Right kidney (tissue), 9 donors: ENCODE data around the gene VAMP4.

Experiments
- DNase-seq: peaks from one replicate; pipeline ENCODE4 v3.0.0-alpha.2; 2016
- long read RNA-seq, 8 donors: transcript quantifications; one replicate each; lab custom pipeline, GENCODE V29; 2026

VAMP4 gene
- long read RNA-seq, donor 1, full-length matches to known transcripts, result 5 of 5 reads
- long read RNA-seq, donor 1, partial matches to known transcripts, result 0 of 5 reads
- long read RNA-seq, donor 1, other reads (novel, unspliced or antisense), result 0 of 5 reads
- long read RNA-seq, donor 2, full-length matches to known transcripts, result 4 of 4 reads
- long read RNA-seq, donor 2, partial matches to known transcripts, result 0 of 4 reads
- long read RNA-seq, donor 2, other reads (novel, unspliced or antisense), result 0 of 4 reads
- long read RNA-seq, donor 3, full-length matches to known transcripts, result 3 of 3 reads
- long read RNA-seq, donor 3, partial matches to known transcripts, result 0 of 3 reads
- long read RNA-seq, donor 3, other reads (novel, unspliced or antisense), result 0 of 3 reads
- long read RNA-seq, donor 4, full-length matches to known transcripts, result 1 of 1 reads
- long read RNA-seq, donor 4, partial matches to known transcripts, result 0 of 1 reads
- long read RNA-seq, donor 4, other reads (novel, unspliced or antisense), result 0 of 1 reads
- long read RNA-seq, donor 5, full-length matches to known transcripts, result 3 of 3 reads
- long read RNA-seq, donor 5, partial matches to known transcripts, result 0 of 3 reads
- long read RNA-seq, donor 5, other reads (novel, unspliced or antisense), result 0 of 3 reads
- long read RNA-seq, donor 6, full-length matches to known transcripts, result 1 of 1 reads
- long read RNA-seq, donor 6, partial matches to known transcripts, result 0 of 1 reads
- long read RNA-seq, donor 6, other reads (novel, unspliced or antisense), result 0 of 1 reads
- long read RNA-seq, donor 7, full-length matches to known transcripts, result 3 of 3 reads
- long read RNA-seq, donor 7, partial matches to known transcripts, result 0 of 3 reads
- long read RNA-seq, donor 7, other reads (novel, unspliced or antisense), result 0 of 3 reads
- long read RNA-seq, donor 8, full-length matches to known transcripts, result 2 of 2 reads
- long read RNA-seq, donor 8, partial matches to known transcripts, result 0 of 2 reads
- long read RNA-seq, donor 8, other reads (novel, unspliced or antisense), result 0 of 2 reads

- DNase-seq, result peak; percentile 96
Observed at GRCh38 chr1:171741872-171742576, at the start of gene VAMP4. TSS of gene VAMP4 (minus strand) at chr1:171742065. CDS start at chr1:171738414, 3,651 bp downstream.

- no peak for DNase-seq
Observed at GRCh38 chr1:171790318-171790717, 48.5 kb upstream of the VAMP4 start.

- no peak for DNase-seq
Observed at GRCh38 chr1:171788696-171789095, 46.8 kb upstream of the VAMP4 start.

- DNase-seq, result no peak
Observed at GRCh38 chr1:171787686-171788480, 46.0 kb upstream of the VAMP4 start.

GRCh38 chr1:171786534-171786933 lies 44.7 kb upstream of the VAMP4 start:
- no peak for DNase-seq

- no peak for DNase-seq
Observed at GRCh38 chr1:171785766-171786165, 43.9 kb upstream of the VAMP4 start.

GRCh38 chr1:171784784-171785183 lies 42.9 kb upstream of the VAMP4 start:
- no peak for DNase-seq

GRCh38 chr1:171783816-171784530 lies 42.1 kb upstream of the VAMP4 start:
- DNase-seq, result no peak

- peak; percentile 94 for DNase-seq
Observed at GRCh38 chr1:171781176-171781875, 39.5 kb upstream of the VAMP4 start, which contains the start of gene METTL13. TSS of gene METTL13 (plus strand) at chr1:171781660. CDS start at chr1:171781968, 308 bp downstream.

GRCh38 chr1:171780583-171781175 lies 38.8 kb upstream of the VAMP4 start:
- no peak for DNase-seq

- DNase-seq, result no peak
Observed at GRCh38 chr1:171772312-171772711, 30.4 kb upstream of the VAMP4 start.

- no peak for DNase-seq
Observed at GRCh38 chr1:171769754-171770153, 27.9 kb upstream of the VAMP4 start.

GRCh38 chr1:171769171-171769570 lies 27.3 kb upstream of the VAMP4 start:
- DNase-seq, result no peak

GRCh38 chr1:171763764-171764163 lies 21.9 kb upstream of the VAMP4 start:
- DNase-seq, result no peak

GRCh38 chr1:171762143-171762563 lies 20.3 kb upstream of the VAMP4 start:
- DNase-seq, result no peak

GRCh38 chr1:171758011-171758410 lies 16.1 kb upstream of the VAMP4 start:
- DNase-seq, result no peak

GRCh38 chr1:171756856-171757255 lies 15.0 kb upstream of the VAMP4 start:
- DNase-seq, result no peak

- no peak for DNase-seq
Observed at GRCh38 chr1:171754971-171755370, 13.1 kb upstream of the VAMP4 start.

- DNase-seq, result no peak
Observed at GRCh38 chr1:171754353-171754705, 12.5 kb upstream of the VAMP4 start.
